NCI-H1105 treated with DMSO at 0.1 percent for 48 hours (cell line): Measurements from ENCODE around the gene MUSK.
"Not testable (repeated sequence)": the region's sequence is repeated elsewhere in the genome, so short reads cannot be mapped to it uniquely, and the experiment has no call there.

Experiments used
- DNase-seq: peaks from one replicate; lab custom pipeline; 2025; lab: John Stamatoyannopoulos, UW

MUSK gene

GRCh38 chr9:110762783-110763182 lies 94.2 kb downstream of the MUSK start:
- DNase-seq = no peak

- DNase-seq = no peak
Measured at GRCh38 chr9:110763568-110763967, 95.0 kb downstream of the MUSK start.

GRCh38 chr9:110764006-110764405 lies 95.4 kb downstream of the MUSK start:
- DNase-seq = no peak

GRCh38 chr9:110765926-110766325 lies 97.3 kb downstream of the MUSK start:
- no peak for DNase-seq

- no peak for DNase-seq
Measured at GRCh38 chr9:110767559-110768063, 99.0 kb downstream of the MUSK start.

- no peak for DNase-seq
Measured at GRCh38 chr9:110768886-110769285, 100.3 kb downstream of the MUSK start.

- DNase-seq = no peak
Measured at GRCh38 chr9:110769667-110770066, 101.1 kb downstream of the MUSK start.

GRCh38 chr9:110775724-110776123 lies 107.1 kb downstream of the MUSK start:
- DNase-seq = no peak

- no peak for DNase-seq
Measured at GRCh38 chr9:110776221-110776620, 107.6 kb downstream of the MUSK start.

- no peak for DNase-seq
Measured at GRCh38 chr9:110777196-110777875, 108.7 kb downstream of the MUSK start.

- DNase-seq = no peak
Measured at GRCh38 chr9:110777876-110778215, 109.3 kb downstream of the MUSK start.

GRCh38 chr9:110782701-110783100 lies 114.1 kb downstream of the MUSK start:
- DNase-seq = no peak

- no peak for DNase-seq
Measured at GRCh38 chr9:110784309-110784708, 115.7 kb downstream of the MUSK start.

GRCh38 chr9:110785166-110785565 lies 116.6 kb downstream of the MUSK start:
- no peak for DNase-seq

- DNase-seq = not testable (repeated sequence)
Measured at GRCh38 chr9:110788396-110788795, 119.8 kb downstream of the MUSK start.

- no peak for DNase-seq
Measured at GRCh38 chr9:110788871-110789270, 120.3 kb downstream of the MUSK start.

GRCh38 chr9:110797611-110798010 lies 129.0 kb downstream of the MUSK start:
- DNase-seq = no peak

- no peak for DNase-seq
Measured at GRCh38 chr9:110799396-110799795, 130.8 kb downstream of the MUSK start.

GRCh38 chr9:110801426-110801825 lies 132.8 kb downstream of the MUSK start:
- no peak for DNase-seq

- no peak for DNase-seq
Measured at GRCh38 chr9:110802416-110803035, 133.9 kb downstream of the MUSK start.

- no peak for DNase-seq
Measured at GRCh38 chr9:110807956-110808598, 139.5 kb downstream of the MUSK start.

- DNase-seq = no peak
Measured at GRCh38 chr9:110808599-110808980, 140.0 kb downstream of the MUSK start.

GRCh38 chr9:110809038-110809595 lies 140.5 kb downstream of the MUSK start:
- no peak for DNase-seq
